ENCODE data around the gene RYR2.

RYR2 gene

DNA sequence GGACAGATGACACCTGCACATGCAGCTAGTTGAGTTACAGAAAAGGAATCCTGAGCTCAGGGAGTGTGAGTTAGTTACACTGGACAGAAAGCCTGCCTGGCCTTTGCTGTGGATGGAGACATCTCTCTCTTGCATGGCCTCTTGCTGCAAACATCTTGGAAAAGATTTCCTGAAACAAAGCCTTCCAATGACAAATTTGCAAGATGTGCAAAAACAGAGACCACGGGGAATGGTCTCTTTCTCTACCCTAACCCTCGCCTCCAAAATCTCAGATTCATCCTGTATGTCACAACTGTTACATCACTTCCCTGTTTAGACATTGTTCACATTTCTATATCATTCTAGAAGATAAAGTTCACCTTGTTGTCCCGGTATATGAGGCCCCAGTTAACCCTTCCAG lies 415.6 kb downstream of the RYR2 start:
- no peak for DNase-seq (ENCODE audit: low spot score)

DNA sequence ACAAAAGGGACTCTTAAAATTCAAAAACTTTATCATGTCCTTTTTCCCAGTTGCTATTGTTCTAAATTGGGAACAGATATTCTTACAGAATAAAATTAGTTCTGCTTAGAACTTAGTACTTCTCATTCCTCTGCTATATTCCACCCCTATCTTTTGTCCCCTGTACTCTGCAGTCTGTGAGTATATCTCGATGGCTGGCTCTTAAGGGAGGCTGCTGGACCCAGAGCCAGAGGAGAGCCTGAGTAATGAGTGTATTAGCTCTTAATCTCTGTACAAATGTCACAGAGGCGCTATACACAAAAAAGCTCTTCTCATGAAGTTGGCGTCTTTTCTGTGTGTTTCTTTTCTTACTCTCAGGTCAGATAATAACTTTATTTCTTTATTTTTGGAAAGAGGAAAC lies 425.3 kb downstream of the RYR2 start:
- DNase-seq (ENCODE audit: low spot score): no peak

DNA sequence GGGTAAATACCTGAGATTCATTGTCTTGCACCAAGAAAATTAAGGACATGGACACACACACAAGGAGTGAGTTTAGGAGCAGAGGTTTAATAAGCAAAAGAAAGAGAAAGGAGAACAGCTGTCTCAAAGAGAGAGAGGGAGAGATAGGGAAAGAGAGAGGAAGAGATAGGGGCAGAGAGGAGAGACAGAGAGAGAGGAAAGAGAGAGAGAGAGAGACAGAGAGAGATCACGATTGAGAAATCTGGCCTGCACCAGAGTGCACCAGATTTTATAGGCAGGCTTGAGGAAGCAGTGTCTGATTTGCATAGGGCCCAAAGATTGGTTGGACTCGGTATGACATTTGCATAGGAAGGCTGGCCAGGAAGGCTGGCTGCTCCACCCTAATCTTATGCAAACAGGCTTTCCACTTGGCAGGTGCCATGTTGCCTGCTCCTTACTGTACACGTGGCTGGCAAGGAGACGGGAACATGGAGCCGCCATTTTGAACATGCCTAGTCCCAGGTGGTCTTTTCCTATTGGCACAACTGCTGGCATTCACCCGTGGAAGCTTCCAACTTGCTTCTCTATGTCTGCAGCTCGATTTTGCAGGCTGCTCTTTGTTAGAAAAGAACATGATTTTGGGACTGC lies 428.8 kb downstream of the RYR2 start:
- no peak for DNase-seq (ENCODE audit: low spot score)

DNA sequence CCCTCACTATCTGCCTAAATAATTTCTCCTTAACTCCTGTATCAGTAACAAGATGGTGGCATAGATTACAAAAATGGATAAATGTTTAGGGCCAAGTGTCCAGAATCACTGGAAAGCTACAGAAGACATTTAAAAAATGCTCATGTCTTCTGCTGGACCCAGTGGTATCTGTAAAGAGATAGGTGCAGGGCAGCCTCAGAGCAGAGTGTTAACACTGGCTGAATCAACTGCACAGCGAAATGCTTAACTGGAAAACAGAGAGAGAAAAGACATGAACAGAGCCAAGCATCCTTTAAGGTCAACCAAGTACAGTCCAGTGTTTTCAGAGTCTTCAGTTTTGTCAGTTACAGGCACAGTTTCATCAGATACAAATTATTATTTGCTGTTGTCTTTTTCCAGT lies 429.4 kb downstream of the RYR2 start:
- DNase-seq (ENCODE audit: low spot score): no peak

DNA sequence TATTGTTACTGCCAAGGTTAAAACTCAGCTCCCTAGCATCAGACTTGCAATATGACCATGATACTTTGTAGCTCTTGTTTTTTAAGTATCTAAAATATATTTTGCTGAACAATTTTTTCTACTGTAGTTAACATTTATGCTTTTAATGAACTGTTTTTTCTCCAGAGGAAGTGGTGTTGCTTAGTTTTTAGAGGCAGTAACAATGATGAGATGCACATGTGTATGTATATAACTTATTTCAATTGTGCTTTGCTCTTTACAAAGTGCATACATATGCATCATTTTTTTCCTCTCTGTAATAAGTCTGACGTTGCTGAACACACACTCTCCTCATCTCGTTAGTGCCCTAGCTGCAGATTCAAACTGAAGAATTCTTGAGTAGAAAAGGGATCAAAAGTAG lies 430.0 kb downstream of the RYR2 start:
- DNase-seq (ENCODE audit: low spot score): no peak

DNA sequence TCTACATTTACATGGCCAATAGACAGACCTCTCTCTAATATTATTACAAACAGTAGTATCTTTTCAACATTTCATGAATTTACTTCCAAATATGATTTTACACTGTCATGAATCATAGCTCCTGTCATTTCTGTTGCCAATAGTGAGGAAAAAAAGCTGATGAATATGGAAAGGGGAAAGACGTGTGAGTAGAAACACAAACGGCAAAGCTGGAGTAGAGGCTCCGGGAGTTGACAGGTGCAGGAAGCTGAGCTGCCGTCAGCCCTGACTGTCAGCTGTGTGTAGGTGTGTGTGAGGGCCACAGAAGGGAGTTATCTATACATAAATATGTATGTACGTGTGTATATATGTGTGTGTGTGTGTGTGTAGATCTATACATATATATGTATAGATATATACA lies 431.9 kb downstream of the RYR2 start:
- DNase-seq (ENCODE audit: low spot score): no peak

DNA sequence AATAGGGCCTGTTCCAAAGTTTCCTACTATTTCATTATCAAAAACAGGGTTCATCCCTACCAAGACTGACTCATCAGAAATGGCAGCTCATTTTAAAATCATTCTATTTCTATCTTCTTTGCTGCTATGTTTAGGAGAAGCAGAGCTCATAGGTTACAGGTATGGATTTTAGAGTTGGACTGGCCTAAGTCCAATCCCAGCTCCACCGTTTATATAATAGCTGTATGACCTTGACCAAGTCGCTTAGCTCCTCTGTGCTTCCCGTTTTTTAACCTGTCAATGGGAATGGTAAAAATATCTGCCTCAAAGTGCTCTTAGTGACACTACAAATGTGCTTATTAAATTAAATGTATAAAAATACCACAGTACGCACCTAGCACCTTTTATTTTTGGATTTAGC lies 436.1 kb downstream of the RYR2 start:
- no peak for DNase-seq (ENCODE audit: low spot score)

DNA sequence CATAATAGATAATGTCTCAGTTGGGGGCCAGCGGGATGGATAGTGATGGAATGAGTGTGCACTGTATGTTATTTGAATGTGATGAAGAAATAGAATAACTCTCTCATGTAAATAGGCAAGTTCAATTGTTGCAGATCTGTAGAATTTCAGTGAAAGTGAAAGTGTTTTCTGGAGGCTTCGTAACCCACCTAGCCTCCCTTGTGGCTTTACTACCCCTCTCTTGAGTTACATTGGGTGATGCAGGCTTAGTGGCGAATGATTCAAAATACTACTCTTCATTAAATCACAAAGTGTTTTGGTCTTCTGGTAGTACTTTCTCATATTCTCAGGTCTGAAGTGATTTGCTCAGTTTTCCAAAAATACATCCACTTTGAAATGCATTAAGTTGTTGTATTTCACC lies 436.9 kb downstream of the RYR2 start:
- no peak for DNase-seq (ENCODE audit: low spot score)

DNA sequence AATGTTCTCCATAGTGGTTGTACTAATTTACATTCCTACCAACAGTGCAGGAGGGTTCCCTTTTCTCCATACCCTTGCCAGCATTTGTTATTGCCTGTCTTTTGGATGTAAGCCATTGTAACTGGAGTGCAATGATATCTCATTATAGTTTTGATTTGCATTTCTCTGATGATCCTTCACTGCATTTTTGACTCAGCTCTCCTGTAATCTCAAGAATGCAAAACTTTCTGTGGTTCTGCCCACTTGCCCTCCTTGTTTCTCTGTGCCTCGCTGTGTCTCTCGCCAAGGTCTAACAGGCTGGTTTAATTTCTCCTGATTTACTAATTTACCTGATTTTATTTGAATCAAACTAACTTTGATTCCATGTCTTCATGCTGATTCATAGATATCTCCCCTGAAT lies 440.8 kb downstream of the RYR2 start:
- no peak for DNase-seq (ENCODE audit: low spot score)

DNA sequence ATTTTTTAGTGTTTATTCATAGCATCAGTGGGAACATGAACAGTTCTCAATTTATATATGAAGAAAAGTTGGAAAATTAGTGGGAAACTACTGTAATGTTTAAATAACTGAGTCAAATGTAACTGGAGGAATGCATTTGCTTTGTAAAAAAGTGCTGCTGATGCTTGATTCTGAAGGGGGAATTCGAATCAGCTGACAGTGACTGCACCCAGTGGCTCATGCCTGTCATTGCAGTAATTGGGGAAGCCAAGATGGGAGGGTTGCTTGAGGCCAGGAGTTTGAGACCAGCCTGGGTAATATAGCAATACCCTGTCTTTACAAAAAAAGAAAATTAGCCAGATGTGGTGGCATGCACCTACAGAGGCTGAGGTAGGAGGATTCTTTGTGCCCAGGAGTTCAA lies 450.4 kb downstream of the RYR2 start:
- no peak for DNase-seq (ENCODE audit: low spot score)

DNA sequence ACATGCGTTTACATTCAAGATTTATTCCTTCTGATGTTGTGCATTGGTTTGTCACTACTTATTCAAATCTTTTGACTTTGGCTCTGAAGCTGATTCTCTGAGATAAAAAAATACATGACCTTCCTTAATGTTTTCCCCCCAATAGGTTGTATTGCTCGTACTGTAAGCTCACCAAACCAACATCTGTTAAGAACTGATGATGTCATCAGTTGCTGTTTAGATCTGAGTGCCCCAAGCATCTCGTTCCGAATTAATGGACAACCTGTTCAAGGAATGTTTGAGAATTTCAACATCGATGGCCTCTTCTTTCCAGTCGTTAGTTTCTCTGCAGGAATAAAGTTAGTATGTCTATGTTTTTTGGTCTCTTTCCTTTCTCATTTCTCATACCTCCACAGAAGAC lies 458.6 kb downstream of the RYR2 start:
- no peak for DNase-seq (ENCODE audit: low spot score)

DNA sequence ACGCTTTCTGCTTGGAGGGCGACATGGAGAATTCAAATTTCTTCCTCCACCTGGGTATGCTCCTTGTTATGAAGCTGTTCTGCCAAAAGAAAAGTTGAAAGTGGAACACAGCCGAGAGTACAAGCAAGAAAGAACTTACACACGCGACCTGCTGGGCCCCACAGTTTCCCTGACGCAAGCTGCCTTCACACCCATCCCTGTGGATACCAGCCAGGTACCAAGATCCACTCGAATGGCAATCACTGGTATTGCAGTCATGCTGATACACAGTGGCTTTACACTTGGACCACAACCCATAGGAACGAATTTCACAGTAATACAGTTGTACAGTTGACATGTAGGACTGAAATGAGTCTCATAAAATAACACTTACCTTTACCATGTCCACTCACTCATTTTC lies 461.3 kb downstream of the RYR2 start:
- no peak for DNase-seq (ENCODE audit: low spot score)

DNA sequence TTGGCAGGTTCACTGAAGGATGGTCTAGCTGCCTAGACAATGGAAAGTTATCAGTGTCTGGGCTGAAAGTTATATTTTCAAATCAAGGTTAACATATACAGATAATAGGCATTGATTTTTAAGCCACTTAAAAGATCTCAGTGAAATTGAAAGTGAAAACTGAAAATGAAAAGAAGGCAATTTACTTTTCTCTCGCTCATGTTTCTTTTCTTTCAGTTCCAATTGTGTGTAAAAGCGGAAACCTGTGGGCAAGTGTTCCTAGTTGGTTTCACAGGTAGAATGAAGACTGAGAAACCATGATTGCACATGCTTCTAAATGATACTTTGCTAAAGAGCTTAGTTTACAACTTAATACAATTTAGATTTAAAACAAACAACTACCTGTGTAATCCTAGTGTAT lies 465.0 kb downstream of the RYR2 start:
- no peak for DNase-seq (ENCODE audit: low spot score)

DNA sequence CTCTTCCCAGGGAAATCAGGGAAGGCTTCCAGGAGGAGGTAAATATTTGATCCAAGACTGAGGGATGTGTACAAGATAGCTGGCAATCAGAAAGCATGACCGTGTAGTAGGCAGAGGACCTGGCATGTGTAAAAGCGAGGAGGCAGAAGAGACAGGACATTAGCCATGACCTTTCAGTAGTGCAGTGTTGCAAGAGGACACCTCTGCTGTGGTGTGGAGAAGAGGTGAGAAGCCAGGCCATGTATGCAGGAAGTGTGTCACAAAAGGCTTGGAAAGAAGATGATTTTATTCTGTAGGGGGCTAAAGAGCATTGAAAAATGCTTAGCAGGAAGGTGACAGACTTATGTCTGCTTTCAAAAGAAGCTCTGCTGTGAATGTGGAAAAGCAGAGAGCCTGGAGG lies 467.8 kb downstream of the RYR2 start:
- DNase-seq (ENCODE audit: low spot score): no peak

DNA sequence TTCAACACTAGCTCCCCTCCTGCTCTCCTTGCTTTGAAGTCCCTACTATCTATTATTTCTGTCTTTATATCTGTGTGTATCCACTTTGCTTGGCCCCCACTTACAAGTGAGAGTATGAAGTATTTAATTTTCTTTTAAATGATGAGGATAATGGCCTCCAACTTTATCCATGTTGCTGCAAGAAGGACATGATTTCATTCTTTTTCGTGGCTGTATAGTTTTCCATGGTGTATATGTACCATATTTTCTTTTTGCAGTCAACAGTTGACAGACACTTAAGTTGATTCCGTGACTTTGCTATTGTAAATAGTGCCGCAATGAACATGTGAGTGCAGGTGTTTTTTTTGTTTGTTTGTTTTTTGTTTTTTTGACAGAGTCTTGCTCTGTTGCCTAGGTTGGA lies 483.1 kb downstream of the RYR2 start:
- no peak for DNase-seq (ENCODE audit: low spot score)

DNA sequence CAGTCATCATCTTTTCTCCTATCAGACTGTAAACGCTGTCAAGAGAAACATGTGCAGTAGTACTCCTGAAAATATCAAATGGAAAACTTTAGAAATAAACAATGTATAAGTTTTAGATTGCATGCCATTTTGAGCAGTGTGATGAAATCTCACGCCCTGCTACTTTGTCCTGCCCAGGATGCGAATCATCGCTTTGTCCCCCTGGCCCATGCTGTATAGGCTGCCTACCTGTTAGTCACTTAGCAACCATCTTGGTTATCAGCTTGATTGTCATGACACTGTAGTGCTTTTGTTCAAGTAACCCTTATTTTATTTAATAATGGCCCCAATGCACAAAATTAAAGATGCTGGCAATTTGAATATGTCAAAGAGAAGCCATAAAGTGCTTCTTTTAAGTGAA lies 485.8 kb downstream of the RYR2 start:
- DNase-seq (ENCODE audit: low spot score): no peak

DNA sequence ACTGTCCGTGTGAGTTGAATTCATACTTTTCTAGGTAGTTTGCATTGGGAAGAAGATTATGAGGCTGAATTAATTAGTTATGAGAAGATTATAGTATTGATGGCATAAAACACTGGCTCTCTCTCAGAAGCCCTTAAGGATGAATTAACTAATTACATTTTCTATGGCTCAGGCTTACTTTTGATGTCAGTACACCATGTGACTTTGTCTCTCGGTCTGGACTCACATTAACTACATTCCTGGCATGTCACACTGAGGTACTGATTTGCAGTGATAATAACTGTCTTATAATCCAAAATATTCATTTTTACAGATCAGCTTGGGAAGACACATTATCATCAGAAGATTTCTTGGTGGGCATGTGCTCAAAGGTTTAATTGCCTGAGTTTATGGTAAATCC lies 486.6 kb downstream of the RYR2 start:
- DNase-seq (ENCODE audit: low spot score): no peak

DNA sequence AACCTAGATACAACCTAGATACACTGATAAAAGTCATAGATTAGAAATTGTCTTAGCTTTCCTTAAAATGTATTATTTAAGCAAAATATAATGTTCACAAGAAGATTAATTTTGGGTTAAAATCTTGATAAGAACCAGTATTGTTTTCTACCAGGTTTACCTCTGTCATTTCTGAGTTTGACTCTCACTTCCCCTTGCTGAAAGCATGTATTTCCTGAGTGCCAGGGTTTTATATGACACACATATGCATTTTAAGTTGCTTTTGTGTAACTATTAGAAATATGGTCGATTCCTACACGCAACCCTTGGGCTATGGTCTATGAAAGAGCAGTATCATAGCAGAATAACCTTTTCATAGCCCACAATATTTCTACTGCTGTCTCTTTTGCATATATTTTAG lies 497.1 kb downstream of the RYR2 start:
- DNase-seq (ENCODE audit: low spot score): no peak

DNA sequence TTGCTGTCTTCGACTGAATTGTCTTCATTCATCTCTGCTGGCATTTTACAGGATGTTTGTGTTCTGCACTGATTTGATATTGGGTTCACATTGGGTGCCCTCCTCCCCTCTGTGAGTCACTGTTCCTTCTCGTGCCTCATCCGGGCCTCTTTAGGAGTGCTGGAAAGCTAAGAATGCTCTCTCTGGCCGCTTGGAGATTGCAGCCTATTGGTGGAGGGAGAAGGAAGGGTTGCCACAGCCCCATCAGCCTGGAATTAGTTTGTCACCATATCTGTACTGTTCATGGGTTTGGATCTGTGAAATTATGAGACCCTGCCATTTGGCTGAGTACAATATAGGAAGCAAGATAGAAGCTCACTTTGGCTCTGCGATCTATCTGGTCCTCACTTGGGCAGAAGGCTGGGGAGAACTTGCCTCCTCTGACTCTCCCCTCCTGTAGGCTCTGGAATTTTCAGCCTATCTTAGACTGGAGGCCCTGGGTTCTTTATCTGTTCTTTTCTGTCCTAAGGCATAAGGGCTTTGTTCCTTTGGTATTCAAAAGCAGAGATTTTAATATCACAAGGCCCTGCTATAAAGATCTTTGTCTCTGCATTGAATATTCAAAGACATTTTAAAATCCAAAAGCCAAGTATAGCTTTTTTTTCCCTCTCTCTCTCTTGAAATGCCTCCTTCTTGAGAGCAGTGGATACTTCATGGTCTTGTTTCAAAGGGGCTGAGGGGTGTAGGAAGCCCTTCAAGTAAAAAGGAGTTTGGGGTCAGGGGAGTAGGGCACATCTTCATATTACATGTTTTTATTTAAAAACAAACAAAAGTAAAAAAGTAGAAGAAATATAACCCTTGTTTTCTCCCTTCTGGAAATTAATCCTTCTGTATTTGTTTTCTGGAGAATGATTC lies 500.8 kb downstream of the RYR2 start:
- DNase-seq (ENCODE audit: low spot score): no peak

DNA sequence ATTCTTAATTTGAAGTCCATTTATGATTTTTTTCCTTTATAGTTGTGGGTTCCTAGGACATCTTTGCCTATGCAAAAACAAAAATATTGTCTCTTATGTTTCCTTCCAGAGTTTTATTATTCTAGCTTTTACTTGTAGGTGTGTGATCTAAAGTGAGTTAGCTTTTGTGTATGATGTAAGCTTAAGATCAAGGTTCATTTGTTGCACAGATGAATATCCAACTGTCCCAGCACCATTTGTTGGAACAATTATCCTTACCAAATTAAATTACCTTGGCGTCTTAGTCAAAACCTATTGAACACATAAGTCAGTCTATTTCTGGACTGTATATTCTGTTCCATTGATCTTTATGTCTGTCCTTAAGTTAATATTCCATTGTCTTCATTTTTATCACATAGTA lies 511.1 kb downstream of the RYR2 start:
- DNase-seq (ENCODE audit: low spot score): no peak

DNA sequence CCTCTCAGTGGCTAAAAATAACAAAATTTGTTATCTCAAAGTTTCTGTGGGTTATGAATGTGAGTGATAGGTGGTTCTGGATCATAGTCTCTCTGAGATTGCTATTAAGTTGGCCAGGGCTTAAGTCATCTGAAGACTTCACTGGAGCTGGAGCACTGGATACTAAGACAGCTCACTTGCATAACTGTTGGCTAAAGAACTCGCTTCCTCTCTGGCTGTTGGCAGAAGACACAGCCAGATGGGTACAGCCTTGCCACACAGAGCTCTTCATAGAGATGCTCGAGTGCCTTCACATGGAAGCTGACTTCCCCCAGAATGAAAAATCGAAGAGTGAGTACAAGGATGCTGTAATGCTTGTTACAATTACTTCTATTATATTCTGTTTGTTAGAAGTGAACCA lies 514.9 kb downstream of the RYR2 start:
- DNase-seq (ENCODE audit: low spot score): no peak

DNA sequence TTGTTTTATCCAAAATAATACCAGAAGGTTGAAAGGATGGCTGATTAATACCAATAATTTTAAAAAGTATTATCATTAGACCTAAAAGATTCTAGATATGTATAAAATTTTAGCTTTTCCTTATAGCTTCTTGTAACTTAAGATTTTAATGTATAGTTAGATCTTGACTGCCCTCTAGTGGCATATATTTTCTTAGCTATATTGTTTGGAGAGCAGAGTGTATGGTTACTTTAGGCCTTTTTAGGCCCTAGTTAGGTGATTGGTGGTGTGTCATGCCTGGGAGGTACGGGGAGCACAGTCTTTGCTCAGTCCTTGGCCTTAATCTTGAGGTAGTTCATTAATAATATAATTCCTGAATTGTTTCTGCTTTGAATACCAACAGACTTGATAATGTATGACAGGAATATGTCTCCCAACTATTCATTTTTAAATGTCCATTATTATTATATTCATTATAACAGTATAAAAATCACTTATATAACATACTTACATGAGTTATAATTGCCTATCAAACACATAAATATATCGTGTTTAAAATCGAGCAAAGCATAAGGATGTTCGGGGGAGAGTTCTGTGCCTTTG lies 520.3 kb downstream of the RYR2 start:
- DNase-seq (ENCODE audit: low spot score): peak; percentile 75

DNA sequence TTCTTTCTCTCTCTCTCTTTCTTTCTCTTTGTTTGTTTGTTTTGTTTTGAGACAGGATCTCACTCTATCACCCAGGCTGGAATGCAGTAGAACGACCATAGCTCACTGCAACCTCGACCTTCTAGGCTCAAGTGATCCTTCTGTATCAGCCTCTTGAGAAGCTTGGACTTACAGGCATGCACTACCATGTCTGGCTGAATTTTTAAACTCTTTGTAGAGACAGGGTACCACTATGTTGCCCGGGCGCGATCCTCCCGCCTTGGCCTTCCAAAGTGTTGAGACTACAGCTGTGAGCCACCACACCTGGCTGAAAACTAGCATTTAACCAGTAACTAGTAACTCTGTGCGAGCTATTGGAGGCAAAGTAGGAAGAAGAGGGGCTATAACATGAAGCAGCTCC lies 523.3 kb downstream of the RYR2 start:
- DNase-seq (ENCODE audit: low spot score): no peak

DNA sequence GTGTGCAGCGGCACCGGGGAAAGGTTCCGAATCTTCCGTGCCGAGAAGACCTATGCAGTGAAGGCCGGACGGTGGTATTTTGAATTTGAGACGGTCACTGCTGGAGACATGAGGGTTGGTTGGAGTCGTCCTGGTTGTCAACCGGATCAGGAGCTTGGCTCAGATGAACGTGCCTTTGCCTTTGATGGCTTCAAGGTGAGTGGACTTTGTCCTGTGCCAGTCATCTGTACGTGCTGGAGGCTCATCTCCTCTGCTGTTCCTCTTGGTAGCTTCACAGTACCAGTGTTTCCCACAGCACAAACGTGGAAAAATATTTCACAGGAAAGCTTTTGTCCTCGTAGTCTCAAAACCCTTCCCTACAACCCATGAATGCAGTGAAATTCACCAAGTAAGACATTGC lies 524.6 kb downstream of the RYR2 start:
- no peak for DNase-seq (ENCODE audit: low spot score)

All from LoVo (cell line).